Measurements from ENCODE around the gene PRG3.

The PRG3 gene

DNA sequence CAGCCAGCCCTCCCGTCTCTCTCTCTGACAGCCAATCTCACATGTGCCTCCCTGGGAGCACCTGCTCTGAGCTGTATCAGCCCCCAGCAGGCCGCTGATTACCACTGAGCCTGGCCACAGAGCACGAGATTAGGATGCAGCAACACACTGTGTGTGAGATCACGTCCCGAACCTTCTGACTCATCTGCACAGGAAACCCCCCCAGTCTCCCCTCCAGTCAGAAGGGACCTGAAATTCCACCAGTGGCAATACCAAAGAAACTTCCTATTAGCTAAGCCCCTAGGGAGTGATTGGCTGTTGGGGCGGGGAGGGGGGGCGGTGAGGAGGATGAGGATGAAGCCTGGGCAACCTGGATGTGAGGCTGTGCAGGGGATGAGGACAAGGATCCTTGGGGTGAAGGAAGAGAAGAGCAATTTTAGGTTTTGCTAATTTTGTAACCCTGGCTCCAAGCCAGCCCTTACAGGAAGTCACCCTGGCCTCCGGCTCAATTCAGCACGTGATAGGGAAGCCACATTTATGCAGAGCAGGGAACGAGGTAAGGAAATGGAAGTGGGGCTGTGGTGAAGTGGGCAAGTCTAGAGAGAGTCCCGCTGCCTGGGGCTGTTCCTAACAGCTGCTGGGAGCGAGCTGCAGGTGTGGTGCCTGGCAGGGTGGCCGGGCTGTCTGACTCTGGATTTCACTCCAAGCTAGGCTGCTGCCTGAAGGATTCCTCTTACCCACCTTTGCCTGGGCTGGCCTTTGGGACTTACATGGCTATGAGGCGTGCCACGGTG, 44.0 kb upstream of the PRG3 start:
- no peak overlapping the region for H3K27ac ChIP-seq (replicated peaks; ENCODE audit: low read length)
- H3K4me2 ChIP-seq (ENCODE audit: insufficient read depth, low read length, poor library complexity, severe bottlenecking): no peak overlapping the region
- no peak overlapping the region for H2AK5ac ChIP-seq (ENCODE audit: low read depth, low read length)
- no peak overlapping the region for H3K14ac ChIP-seq (ENCODE audit: low read length)
- H3K23ac ChIP-seq (ENCODE audit: low read depth, low read length, poor library complexity): no peak overlapping the region
- no peak overlapping the region for H3K18ac ChIP-seq (ENCODE audit: low read length)
- H3K9ac ChIP-seq (ENCODE audit: low read depth, low read length, poor library complexity): peak overlapping the region; percentile 14
- H3K27me3 ChIP-seq (ENCODE audit: control insufficient read depth in 3 of 3, insufficient read depth in 3 of 3, low read depth in 1 of 3, low read length in 3 of 3): peaks cover 0 to 4% (median 0%) of the 10 kb centered on the region in 3 experiments
- no peak overlapping the region for H2BK5ac ChIP-seq (ENCODE audit: low read length)
- H3K4me1 ChIP-seq (ENCODE audit: control insufficient read depth in 2 of 2, insufficient read depth in 1 of 2, low read depth in 1 of 2, low read length in 2 of 2): peaks cover 9 to 10% of the 10 kb centered on the region in 2 donors
- H4K8ac ChIP-seq (ENCODE audit: low read depth, low read length): no peak overlapping the region
- peaks cover 2 to 38% of the 10 kb centered on the region in 2 donors for H3K36me3 ChIP-seq (replicated peaks in 1 of 2; ENCODE audit: control insufficient read depth in 2 of 2, insufficient read depth in 2 of 2, low read length in 2 of 2)
- no peak overlapping the region for H2BK120ac ChIP-seq (ENCODE audit: low read depth, low read length)
- no peak for DNase-seq (ENCODE audit: low spot score)
- no peak overlapping the region for H2BK15ac ChIP-seq (ENCODE audit: low read length)
- H3K4ac ChIP-seq (ENCODE audit: low read length): no peak overlapping the region
- WGBS, 2 donors (ENCODE audit: extremely low coverage in 2 of 2, insufficient read length in 2 of 2, insufficient replicate concordance in 1 of 2): no CpG with 5 or more reads among the region's 15 CpGs
- no peaks in the 10 kb centered on the region for H3K79me1 ChIP-seq (ENCODE audit: low read depth, low read length)
- H3K4me3 ChIP-seq (ENCODE audit: low read length in 2 of 2): no peak overlapping the region
- no peaks in the 10 kb centered on the region for H3K9me3 ChIP-seq (replicated peaks in 1 of 2; ENCODE audit: control insufficient read depth in 2 of 2, insufficient read depth in 1 of 2, low read depth in 1 of 2, low read length in 2 of 2)
- H4K91ac ChIP-seq (ENCODE audit: low read depth, low read length, poor library complexity): no peak overlapping the region
- H2AFZ ChIP-seq (ENCODE audit: low read length): peak overlapping the region; percentile 40
- no peak overlapping the region for H2BK12ac ChIP-seq (ENCODE audit: low read length)

DNA sequence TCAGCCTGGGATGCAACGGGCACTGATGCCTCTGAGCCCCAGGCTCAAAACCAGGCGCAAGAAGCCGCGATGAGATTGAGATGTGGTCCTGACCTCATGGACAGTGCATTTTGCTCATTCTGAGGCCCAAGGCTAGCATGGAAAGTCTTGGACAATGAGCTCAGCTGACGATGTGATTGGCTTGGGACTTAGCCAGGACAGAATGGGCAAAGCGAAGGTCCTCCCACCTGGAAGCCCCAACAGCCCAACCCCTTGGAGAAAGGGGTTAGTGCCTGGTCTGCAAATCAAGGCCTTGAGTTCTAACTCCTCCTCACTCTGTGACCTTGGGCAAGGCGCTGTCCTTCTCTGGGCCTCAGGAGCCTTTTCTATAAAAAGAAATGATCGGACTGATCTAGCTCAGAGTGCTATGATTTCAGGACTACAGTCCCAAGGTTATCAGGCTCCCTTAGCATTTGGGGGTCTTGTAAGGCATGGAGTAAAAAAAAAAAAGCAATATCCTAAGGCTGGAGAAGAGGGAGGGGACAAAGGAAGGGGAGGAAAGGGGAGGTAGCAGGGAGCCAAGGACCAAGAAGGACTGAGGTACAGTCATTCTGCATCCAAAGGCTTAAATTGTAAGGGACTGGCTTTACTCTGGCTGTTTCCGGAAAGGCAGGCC, 43.3 kb upstream of the PRG3 start:
- Histone ChIP-seq H3K18ac (ENCODE audit: low read length) (no peak overlapping the region), H3K4me3 (ENCODE audit: low read length in 2 of 2) (no peak overlapping the region)

DNA sequence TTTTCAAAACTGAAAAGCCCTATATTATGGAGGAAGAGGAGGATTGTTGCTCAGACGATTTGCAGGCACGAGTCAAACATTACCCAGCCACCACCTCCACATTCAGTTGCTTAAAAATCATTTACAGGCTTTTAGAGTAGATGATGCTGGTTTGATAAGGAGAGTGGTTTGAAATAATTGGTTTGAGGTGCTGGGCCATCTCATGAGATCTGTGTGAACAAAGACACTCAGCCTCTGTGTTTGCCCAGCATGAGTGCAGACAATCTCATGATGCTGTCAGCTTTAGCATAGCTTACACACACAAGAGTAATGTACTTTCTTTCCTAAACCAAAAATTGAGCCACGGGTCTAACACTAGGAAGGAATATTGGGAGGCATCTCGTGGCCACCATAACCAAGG, 41.7 kb upstream of the PRG3 start:
- no peak overlapping the region for H2BK15ac ChIP-seq (ENCODE audit: low read length)
- no peak overlapping the region for H3K4ac ChIP-seq (ENCODE audit: low read length)
- H3K14ac ChIP-seq (ENCODE audit: low read length): no peak overlapping the region
- peaks cover 0 to 4% (median 0%) of the 10 kb centered on the region in 3 experiments for H3K27me3 ChIP-seq (ENCODE audit: control insufficient read depth in 3 of 3, insufficient read depth in 3 of 3, low read depth in 1 of 3, low read length in 3 of 3)
- no peak overlapping the region for H3K27ac ChIP-seq (replicated peaks; ENCODE audit: low read length)
- DNase-seq (ENCODE audit: low spot score): no peak
- no peak overlapping the region for H4K8ac ChIP-seq (ENCODE audit: low read depth, low read length)
- H2BK12ac ChIP-seq (ENCODE audit: low read length): no peak overlapping the region
- H3K18ac ChIP-seq (ENCODE audit: low read length): no peak overlapping the region
- H3K4me2 ChIP-seq (ENCODE audit: insufficient read depth, low read length, poor library complexity, severe bottlenecking): no peak overlapping the region
- no peak overlapping the region for H3K4me3 ChIP-seq (ENCODE audit: low read length in 2 of 2)
- H2BK120ac ChIP-seq (ENCODE audit: low read depth, low read length): no peak overlapping the region
- H2AFZ ChIP-seq (ENCODE audit: low read length): no peak overlapping the region
- no peak overlapping the region for H2BK5ac ChIP-seq (ENCODE audit: low read length)
- no peaks in the 10 kb centered on the region for H3K79me1 ChIP-seq (ENCODE audit: low read depth, low read length)
- H3K9ac ChIP-seq (ENCODE audit: low read depth, low read length, poor library complexity): no peak overlapping the region
- WGBS, 2 donors (ENCODE audit: extremely low coverage in 2 of 2, insufficient read length in 2 of 2, insufficient replicate concordance in 1 of 2): no CpG with 5 or more reads among the region's 4 CpGs
- H3K36me3 ChIP-seq (replicated peaks in 1 of 2; ENCODE audit: control insufficient read depth in 2 of 2, insufficient read depth in 2 of 2, low read length in 2 of 2): peaks cover 3 to 49% of the 10 kb centered on the region in 2 donors
- no peaks in the 10 kb centered on the region for H3K9me3 ChIP-seq (replicated peaks in 1 of 2; ENCODE audit: control insufficient read depth in 2 of 2, insufficient read depth in 1 of 2, low read depth in 1 of 2, low read length in 2 of 2)
- no peak overlapping the region for H2AK5ac ChIP-seq (ENCODE audit: low read depth, low read length)
- no peak overlapping the region for H3K23ac ChIP-seq (ENCODE audit: low read depth, low read length, poor library complexity)
- H4K91ac ChIP-seq (ENCODE audit: low read depth, low read length, poor library complexity): no peak overlapping the region
- H3K4me1 ChIP-seq (ENCODE audit: control insufficient read depth in 2 of 2, insufficient read depth in 1 of 2, low read depth in 1 of 2, low read length in 2 of 2): peaks cover 9 to 10% of the 10 kb centered on the region in 2 donors

More for the DNA sequence above, 43.3 kb upstream of the PRG3 start:
- DNase-seq (ENCODE audit: low spot score): no peak
- no peak overlapping the region for H3K27ac ChIP-seq (replicated peaks; ENCODE audit: low read length)
- peaks cover 9 to 10% of the 10 kb centered on the region in 2 donors for H3K4me1 ChIP-seq (ENCODE audit: control insufficient read depth in 2 of 2, insufficient read depth in 1 of 2, low read depth in 1 of 2, low read length in 2 of 2)
- H4K91ac ChIP-seq (ENCODE audit: low read depth, low read length, poor library complexity): no peak overlapping the region
- H3K23ac ChIP-seq (ENCODE audit: low read depth, low read length, poor library complexity): no peak overlapping the region
- no peak overlapping the region for H4K8ac ChIP-seq (ENCODE audit: low read depth, low read length)
- H2BK15ac ChIP-seq (ENCODE audit: low read length): no peak overlapping the region
- WGBS, 2 donors (ENCODE audit: extremely low coverage in 2 of 2, insufficient read length in 2 of 2, insufficient replicate concordance in 1 of 2): no CpG with 5 or more reads among the region's 9 CpGs
- no peak overlapping the region for H3K14ac ChIP-seq (ENCODE audit: low read length)
- no peaks in the 10 kb centered on the region for H3K79me1 ChIP-seq (ENCODE audit: low read depth, low read length)
- H2AFZ ChIP-seq (ENCODE audit: low read length): peak overlapping the region; percentile 40
- H3K36me3 ChIP-seq (replicated peaks in 1 of 2; ENCODE audit: control insufficient read depth in 2 of 2, insufficient read depth in 2 of 2, low read length in 2 of 2): peaks cover 2 to 45% of the 10 kb centered on the region in 2 donors
- H3K9me3 ChIP-seq (replicated peaks in 1 of 2; ENCODE audit: control insufficient read depth in 2 of 2, insufficient read depth in 1 of 2, low read depth in 1 of 2, low read length in 2 of 2): no peaks in the 10 kb centered on the region
- no peak overlapping the region for H3K4me2 ChIP-seq (ENCODE audit: insufficient read depth, low read length, poor library complexity, severe bottlenecking)
- peaks cover 0 to 4% (median 0%) of the 10 kb centered on the region in 3 experiments for H3K27me3 ChIP-seq (ENCODE audit: control insufficient read depth in 3 of 3, insufficient read depth in 3 of 3, low read depth in 1 of 3, low read length in 3 of 3)
- no peak overlapping the region for H2BK12ac ChIP-seq (ENCODE audit: low read length)
- no peak overlapping the region for H3K9ac ChIP-seq (ENCODE audit: low read depth, low read length, poor library complexity)
- H3K4ac ChIP-seq (ENCODE audit: low read length): no peak overlapping the region
- H2AK5ac ChIP-seq (ENCODE audit: low read depth, low read length): no peak overlapping the region
- no peak overlapping the region for H2BK120ac ChIP-seq (ENCODE audit: low read depth, low read length)
- H2BK5ac ChIP-seq (ENCODE audit: low read length): no peak overlapping the region

DNA sequence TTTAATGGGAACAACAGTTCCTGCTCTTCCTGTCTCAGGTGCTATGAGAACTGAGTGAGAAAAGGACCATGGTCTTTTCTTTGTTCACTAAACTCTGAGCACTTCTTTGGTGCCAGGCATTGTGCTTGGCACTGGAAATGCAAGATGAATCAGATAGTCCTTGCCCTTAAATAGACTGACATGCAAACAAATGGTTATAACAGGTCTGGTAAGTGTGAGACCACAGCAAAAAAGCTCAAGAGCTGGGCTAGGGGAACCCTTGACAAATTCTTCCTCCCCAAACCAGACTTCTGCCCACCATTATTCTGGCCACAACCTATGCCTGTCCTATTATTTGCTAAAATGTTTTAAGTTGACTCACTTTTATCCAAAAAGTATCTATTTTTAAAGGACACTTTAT, 40.9 kb upstream of the PRG3 start:
- H3K4me3 ChIP-seq (ENCODE audit: low read length in 2 of 2): no peak overlapping the region
- no peak for DNase-seq (ENCODE audit: low spot score)
- H4K8ac ChIP-seq (ENCODE audit: low read depth, low read length): no peak overlapping the region
- H3K14ac ChIP-seq (ENCODE audit: low read length): no peak overlapping the region
- H3K4me2 ChIP-seq (ENCODE audit: insufficient read depth, low read length, poor library complexity, severe bottlenecking): no peak overlapping the region
- no peak overlapping the region for H2BK5ac ChIP-seq (ENCODE audit: low read length)
- H3K36me3 ChIP-seq (replicated peaks in 1 of 2; ENCODE audit: control insufficient read depth in 2 of 2, insufficient read depth in 2 of 2, low read length in 2 of 2): peaks cover 10 to 57% of the 10 kb centered on the region in 2 donors
- no peaks in the 10 kb centered on the region for H3K9me3 ChIP-seq (replicated peaks in 1 of 2; ENCODE audit: control insufficient read depth in 2 of 2, insufficient read depth in 1 of 2, low read depth in 1 of 2, low read length in 2 of 2)
- no peak overlapping the region for H3K27ac ChIP-seq (replicated peaks; ENCODE audit: low read length)
- no peak overlapping the region for H2AFZ ChIP-seq (ENCODE audit: low read length)
- H3K23ac ChIP-seq (ENCODE audit: low read depth, low read length, poor library complexity): no peak overlapping the region
- no peak overlapping the region for H2BK15ac ChIP-seq (ENCODE audit: low read length)
- H3K18ac ChIP-seq (ENCODE audit: low read length): no peak overlapping the region
- no peak overlapping the region for H3K4ac ChIP-seq (ENCODE audit: low read length)
- H2BK120ac ChIP-seq (ENCODE audit: low read depth, low read length): no peak overlapping the region
- no peak overlapping the region for H3K9ac ChIP-seq (ENCODE audit: low read depth, low read length, poor library complexity)
- H3K4me1 ChIP-seq (ENCODE audit: control insufficient read depth in 2 of 2, insufficient read depth in 1 of 2, low read depth in 1 of 2, low read length in 2 of 2): peaks cover 6 to 10% of the 10 kb centered on the region in 2 donors
- no peak overlapping the region for H4K91ac ChIP-seq (ENCODE audit: low read depth, low read length, poor library complexity)
- H2AK5ac ChIP-seq (ENCODE audit: low read depth, low read length): no peak overlapping the region
- peaks cover 0 to 4% (median 0%) of the 10 kb centered on the region in 3 experiments for H3K27me3 ChIP-seq (ENCODE audit: control insufficient read depth in 3 of 3, insufficient read depth in 3 of 3, low read depth in 1 of 3, low read length in 3 of 3)
- no peak overlapping the region for H2BK12ac ChIP-seq (ENCODE audit: low read length)
- H3K79me1 ChIP-seq (ENCODE audit: low read depth, low read length): no peaks in the 10 kb centered on the region
